ENCODE data around the gene SLC15A4.

SLC15A4 gene

DNA sequence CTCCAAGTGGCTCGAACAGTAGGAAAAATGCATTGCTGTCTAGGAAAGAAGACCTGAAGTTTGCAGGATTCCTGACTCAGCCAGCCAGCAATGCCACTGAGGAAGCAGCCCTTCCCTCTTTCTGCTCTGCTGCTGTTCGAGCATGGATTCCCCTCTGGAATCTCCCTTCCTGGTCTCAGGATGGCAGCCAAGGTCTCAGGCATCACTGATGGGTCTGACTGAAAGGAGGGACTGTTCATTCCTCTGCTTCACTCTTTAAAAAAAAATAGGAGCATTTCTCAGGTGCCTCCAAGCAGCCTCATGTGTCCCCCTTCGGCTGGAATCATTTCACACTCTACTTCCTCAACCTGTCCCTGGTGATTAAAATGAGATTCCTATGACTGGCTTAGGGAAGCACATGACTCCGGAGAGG, 62.4 kb downstream of the SLC15A4 start:
- DNase-seq, result no peak

DNA sequence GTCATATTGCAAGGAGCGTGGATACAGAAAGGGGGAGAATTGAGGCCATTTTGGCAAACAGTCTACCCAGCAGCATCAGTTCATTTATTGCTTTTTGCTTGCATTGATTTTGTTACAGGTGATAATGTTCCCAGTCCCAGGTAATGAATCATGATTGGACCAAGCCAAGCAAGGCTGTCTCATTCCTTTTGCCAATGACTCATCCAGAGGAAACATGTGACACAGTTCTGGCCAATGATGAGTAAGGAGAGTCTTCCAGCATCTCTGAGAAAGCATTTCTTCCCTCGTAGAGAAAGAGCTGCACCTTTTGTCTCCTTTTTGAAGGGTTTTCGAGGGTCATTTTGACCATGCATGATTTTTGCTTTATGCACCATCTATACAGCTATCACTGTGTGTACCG, 68.2 kb downstream of the SLC15A4 start:
- no peak for DNase-seq

DNA sequence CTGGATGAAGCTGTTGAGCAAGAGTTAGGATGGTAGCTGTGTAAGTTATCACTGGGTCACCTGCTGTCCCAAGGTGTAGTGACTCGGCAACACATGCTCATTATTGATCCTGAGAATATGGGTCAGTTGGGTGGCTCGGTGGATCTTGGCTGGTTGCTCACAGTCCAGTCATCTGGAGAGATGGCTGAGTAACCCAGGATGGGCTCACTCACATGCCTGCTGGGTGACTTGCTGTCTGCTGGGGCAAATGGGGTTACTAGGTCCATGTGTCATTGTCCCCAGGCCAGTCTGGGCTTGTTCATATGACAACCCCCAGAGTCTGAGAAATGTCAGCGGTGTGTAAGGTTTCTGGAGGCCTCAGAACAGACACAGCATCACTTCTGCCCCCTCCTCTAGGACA, 69.5 kb downstream of the SLC15A4 start:
- no peak for DNase-seq

DNA sequence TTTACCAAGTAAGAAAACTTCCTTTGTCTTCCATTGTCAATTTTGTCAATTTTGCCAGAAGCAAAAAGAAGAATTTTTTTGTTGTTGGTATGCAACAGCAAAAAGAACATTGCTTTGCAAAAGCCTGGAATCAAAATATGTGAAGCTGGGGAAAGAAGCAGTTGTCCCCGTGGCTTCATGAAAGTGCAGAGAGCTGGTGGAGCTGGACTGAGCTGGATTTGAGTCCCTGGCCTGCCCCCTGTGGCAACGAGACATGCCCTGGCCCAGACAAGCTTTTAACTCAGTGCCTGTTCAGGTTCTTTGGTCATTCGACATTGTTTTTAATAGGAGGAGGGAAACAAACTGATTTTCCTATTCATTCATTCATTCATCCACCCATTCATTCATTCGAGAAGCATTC, 70.3 kb downstream of the SLC15A4 start:
- no peak for DNase-seq

DNA sequence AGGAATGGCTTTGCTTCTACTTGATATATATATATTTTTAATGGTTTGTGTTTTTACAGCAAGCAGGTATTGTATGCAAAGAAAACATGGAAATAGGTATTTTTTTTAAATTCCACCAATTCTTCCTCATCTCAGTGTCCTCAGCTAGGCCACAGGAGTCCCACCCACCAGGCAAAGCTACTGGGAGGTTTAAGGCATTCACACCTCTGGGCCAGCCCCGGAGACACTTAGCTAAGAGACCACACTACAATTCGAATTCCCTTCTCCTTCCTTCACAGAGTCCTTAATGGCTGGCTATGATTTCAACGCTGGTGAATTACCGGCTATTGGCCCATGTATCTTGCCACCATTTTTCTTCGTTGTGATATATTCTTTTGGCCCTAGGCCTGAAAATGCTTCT, 71.4 kb downstream of the SLC15A4 start:
- DNase-seq, result no peak

DNA sequence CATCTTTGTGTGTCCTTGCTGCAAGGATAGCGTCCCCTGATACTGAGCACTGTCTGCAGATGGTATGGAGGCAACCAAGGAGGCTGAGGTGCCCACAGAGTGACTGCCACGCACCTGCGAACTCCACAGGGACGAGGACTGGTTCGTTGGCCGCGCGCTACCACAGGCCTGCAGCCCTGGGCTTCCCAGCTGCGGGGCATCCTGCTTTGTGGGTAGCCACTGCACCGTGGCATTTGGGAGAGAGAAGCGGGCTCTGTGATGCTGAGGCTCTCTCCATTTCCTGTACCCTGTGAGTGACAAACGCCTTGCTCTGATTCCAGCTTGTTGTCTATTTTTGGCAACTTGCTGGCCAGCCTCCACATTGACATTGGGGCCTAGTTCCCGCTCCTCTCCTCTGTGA, 76.3 kb downstream of the SLC15A4 start:
- DNase-seq, result no peak

DNA sequence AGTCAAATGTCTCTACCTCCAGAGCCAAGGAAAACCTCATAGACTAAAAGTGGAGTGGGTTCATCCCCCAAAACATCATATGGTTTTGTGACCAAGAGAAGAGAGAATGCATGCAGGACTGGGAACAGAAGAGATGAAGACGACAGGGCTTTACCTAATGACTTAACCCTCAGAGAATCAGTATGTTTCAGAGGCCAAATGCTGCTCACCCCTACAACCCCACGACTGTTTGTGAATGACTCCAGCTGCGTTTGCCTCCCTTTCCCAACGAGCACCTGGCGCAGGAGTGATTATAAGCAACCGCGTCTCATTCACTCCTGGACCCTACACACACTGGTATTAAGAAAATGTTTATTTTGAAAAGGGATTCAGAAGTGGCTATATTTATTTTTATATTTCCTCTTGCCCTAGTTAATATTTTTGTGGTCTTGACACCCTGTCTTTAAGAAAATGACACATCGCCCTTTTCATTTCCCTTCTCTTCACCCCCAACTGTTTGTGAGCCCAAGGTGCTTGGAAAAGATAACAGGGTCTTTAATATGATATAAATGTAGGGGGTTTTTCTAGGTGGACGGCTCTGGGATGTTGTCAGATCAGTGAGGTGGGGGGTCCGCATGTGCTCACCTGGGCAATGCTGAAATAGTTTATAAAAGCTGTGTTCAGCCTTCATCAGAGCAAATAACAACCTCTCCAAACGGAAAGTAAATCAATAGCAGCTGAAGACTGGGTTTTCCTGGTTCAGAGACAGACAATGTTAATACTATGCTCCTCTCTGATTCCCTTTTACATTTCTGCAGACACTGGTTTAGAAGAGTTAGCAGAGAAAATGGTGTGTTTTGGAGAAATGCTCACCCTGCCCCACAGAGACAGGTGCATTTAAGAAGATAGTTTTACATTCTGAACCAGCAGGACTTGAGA, 77.7 kb downstream of the SLC15A4 start:
- DNase-seq, result no peak

DNA sequence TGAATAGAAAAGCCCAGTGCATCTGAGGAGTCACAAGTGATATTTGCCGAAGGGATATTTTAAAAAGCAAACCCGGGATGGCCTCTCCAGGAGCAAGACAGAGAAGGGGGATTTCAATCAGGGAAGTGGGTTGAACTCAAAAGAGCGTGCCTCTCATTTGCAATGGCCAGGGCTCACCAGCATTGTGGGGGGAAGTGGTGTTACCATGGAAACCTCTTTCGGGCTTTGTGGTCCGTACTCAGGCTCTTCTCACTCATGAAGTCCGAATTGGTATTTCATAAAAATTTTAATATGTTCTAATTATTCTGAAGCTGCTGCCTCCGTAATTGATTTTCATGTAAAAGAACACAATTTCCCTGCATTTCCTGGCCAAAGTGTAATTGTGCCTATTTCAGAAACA, 79.8 kb downstream of the SLC15A4 start:
- peak in 4 of 51 donors; percentile 3 to 8 (median 5) for DNase-seq

All from hypothalamus (tissue), 51 donors.